Measurements from ENCODE around the gene EFCAB6. TPM values are rescaled to one million over a fixed set of nuclear protein-coding genes. Genes with fewer than 3 reads are reported as not detected.

The EFCAB6 gene
- total and polyA plus RNA-seq, 2 donors (not counting 3 experiments of a cell fraction or from before 2014, with no cell fraction given), result 0.07 to 0.31 TPM

GRCh38 chr22:43540529-43540923 lies 271.6 kb downstream of the EFCAB6 start:
- no TSS peak for BruUV-seq (replicated peaks)
- POLR2A ChIA-PET, result no interaction called here
- FAIRE-seq (no peak), DNase-seq (ENCODE audit: low read depth, low spot score) (no peak)
- TF ChIP-seq GATA2 (IDR thresholded peaks at IDR 0.05; ENCODE audit: insufficient read depth, insufficient read length, low read depth, low read length), result no peak
- TF ChIP-seq JUN (IDR thresholded peaks at IDR 0.05; ENCODE audit: borderline replicate concordance, insufficient read depth, insufficient read length, low read depth), result no peak
- TF ChIP-seq MYC (IDR thresholded peaks at IDR 0.05; ENCODE audit: low read depth, low read length), result no peak
- no peak for TF ChIP-seq MAX (IDR thresholded peaks at IDR 0.05; ENCODE audit: insufficient read depth, insufficient read length)
- TF ChIP-seq POLR2A (IDR thresholded peaks at IDR 0.05; ENCODE audit: low read depth, low read length), result no peak
- no peak for TF ChIP-seq FOS (IDR thresholded peaks at IDR 0.05; ENCODE audit: borderline replicate concordance, insufficient read depth, low read length)
- TF ChIP-seq CTCF (IDR thresholded peaks at IDR 0.05; ENCODE audit: extremely low read depth in 1 of 2, insufficient read depth in 1 of 2, low read depth in 1 of 2, low read length in 2 of 2), result no peak
- TF ChIP-seq EZH2 (IDR thresholded peaks at IDR 0.05; ENCODE audit: borderline replicate concordance, low read depth, low read length, severe bottlenecking), result no peak
- TF ChIP-seq POLR2AphosphoS5 (IDR thresholded peaks at IDR 0.05; ENCODE audit: insufficient read depth, low read depth, low read length), result no peak
- dilution Hi-C loops (cut with MboI; ENCODE audit: extremely low pct_ligation_motif_present, low sequenced_read_pairs) (no loop called here), intact Hi-C loops (cut with micrococcal nuclease) (no loop called here)
- CTCF ChIA-PET, result no interaction called here
- Histone ChIP-seq H3K4me2 (ENCODE audit: insufficient read depth, low read length) (no peak overlapping the region), H4K20me1 (replicated peaks; ENCODE audit: control insufficient read depth, extremely low read depth, insufficient read depth, low read length) (no peaks in the 10 kb centered on the region), H3K79me2 (ENCODE audit: control insufficient read depth, insufficient read depth, low read length) (no peaks in the 10 kb centered on the region), H3K27me3 (ENCODE audit: control insufficient read depth in 2 of 2, insufficient read depth in 2 of 2, low read length in 2 of 2) (no peaks in the 10 kb centered on the region), H3K4me1 (ENCODE audit: control insufficient read depth, extremely low read depth, insufficient read depth, low read length) (no peaks in the 10 kb centered on the region), H3K9me1 (replicated peaks; ENCODE audit: control insufficient read depth, extremely low read depth, insufficient read depth, low read length) (no peaks in the 10 kb centered on the region), H3K27ac (ENCODE audit: insufficient read depth, low read depth, low read length) (no peak overlapping the region), H3K36me3 (ENCODE audit: control insufficient read depth in 2 of 2, extremely low read depth in 1 of 2, insufficient read depth in 2 of 2, low read length in 2 of 2) (no peaks in the 10 kb centered on the region), H3K9ac (replicated peaks; ENCODE audit: extremely low read depth, insufficient read depth, low read length) (no peak overlapping the region), H2AFZ (ENCODE audit: low read depth, low read length) (no peak overlapping the region), H3K9me3 (replicated peaks; ENCODE audit: control insufficient read depth, insufficient read depth, low read length) (no peaks in the 10 kb centered on the region), H3K4me3 (replicated peaks in 1 of 3; ENCODE audit: insufficient read depth in 1 of 3, low read depth in 1 of 3, low read length in 3 of 3) (no peak overlapping the region)

All from endothelial cell of umbilical vein (primary cell).